ENCODE data around the gene YDJC. TPM values are rescaled to one million over a fixed set of nuclear protein-coding genes. Genes with fewer than 3 reads are reported as not detected.

YDJC gene
- total and polyA plus RNA-seq, 2 experiments from 2014 or later = 24.1 to 44.5 TPM

GRCh38 chr22:21659864-21660525 is 30.2 kb upstream of the YDJC start:
- Histone ChIP-seq H4K20me1 (ENCODE audit: insufficient read depth, poor library complexity, severe bottlenecking) (no peaks in the 10 kb centered on the region), H2AFZ (no peak overlapping the region), H3K4me3 (no peak overlapping the region), H3K36me3 (replicated peaks; ENCODE audit: insufficient read depth, low read depth) (no peaks in the 10 kb centered on the region), H3K79me2 (no peaks in the 10 kb centered on the region), H3K4me2 (no peak overlapping the region), H3K27me3 (no peaks in the 10 kb centered on the region), H3K4me1 (ENCODE audit: insufficient read depth) (peaks cover 4% of the 10 kb centered on the region), H3K9me2 (replicated peaks; ENCODE audit: insufficient read depth) (no peaks in the 10 kb centered on the region), H3K9me3 (ENCODE audit: low read depth) (no peaks in the 10 kb centered on the region), H3K27ac (no peak overlapping the region)
- no peak for DNase-seq (ENCODE audit: low spot score)
- TF ChIP-seq EZH2 (IDR thresholded peaks at IDR 0.05; ENCODE audit: borderline replicate concordance) = no peak
- no peak for TF ChIP-seq CTCF (IDR thresholded peaks at IDR 0.05; ENCODE audit: poor library complexity)
- no peak for TF ChIP-seq EZH2phosphoT487 (IDR thresholded peaks at IDR 0.05; ENCODE audit: low read depth, severe bottlenecking, unreplicated experiment)
- 87% methylated on average over 7 of the region's 7 CpGs for WGBS (ENCODE audit: low lambda C conversion rate, missing lambda C conversion rate)

DNA sequence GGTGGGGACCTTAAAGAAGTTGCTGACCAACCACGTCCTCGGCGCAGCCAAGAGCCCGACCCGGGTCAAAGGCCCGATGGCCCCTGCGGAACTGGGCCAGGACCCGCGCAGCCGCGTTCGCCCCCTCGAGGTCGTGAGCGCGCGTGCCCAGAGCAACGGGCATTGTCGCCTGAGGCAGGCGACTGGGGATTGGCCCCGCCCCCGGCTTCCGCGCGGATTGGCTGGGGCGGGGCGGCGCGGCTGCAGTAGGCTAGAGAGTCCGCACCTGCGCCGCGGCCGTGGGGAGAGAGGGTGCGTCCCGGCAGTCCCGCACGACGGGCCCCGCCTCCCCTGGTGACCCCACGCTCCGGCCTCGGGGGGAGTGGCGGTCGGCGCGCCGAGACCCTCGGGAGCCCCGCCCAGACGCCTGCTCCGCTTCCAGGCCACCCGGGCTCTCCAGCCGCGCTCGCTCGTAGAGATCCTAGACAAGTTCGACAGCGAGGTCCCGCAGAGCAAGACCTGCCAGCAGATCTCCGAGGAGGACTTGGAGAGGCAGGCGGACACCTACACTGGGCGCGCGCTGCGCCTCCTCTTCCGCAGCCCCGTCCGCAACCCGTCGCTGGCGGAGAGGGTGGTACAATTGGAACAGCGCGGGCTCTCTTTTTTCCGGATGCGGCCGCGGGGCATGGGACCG is 27.7 kb upstream of the YDJC start:
- no peaks in the 10 kb centered on the region for H3K9me3 ChIP-seq (ENCODE audit: low read depth)
- peaks cover 9% of the 10 kb centered on the region for H3K4me1 ChIP-seq (ENCODE audit: insufficient read depth)
- H3K4me2 ChIP-seq = peak overlapping the region; percentile 94
- TF ChIP-seq EZH2phosphoT487 (IDR thresholded peaks at IDR 0.05; ENCODE audit: low read depth, severe bottlenecking, unreplicated experiment) (no peak), EZH2 (IDR thresholded peaks at IDR 0.05; ENCODE audit: borderline replicate concordance) (no peak)
- peak overlapping the region; percentile 62 for H3K4me3 ChIP-seq
- H3K79me2 ChIP-seq = no peaks in the 10 kb centered on the region
- no peaks in the 10 kb centered on the region for H4K20me1 ChIP-seq (ENCODE audit: insufficient read depth, poor library complexity, severe bottlenecking)
- DNase-seq (ENCODE audit: low spot score) = peak; percentile 87
- no peaks in the 10 kb centered on the region for H3K36me3 ChIP-seq (replicated peaks; ENCODE audit: insufficient read depth, low read depth)
- H3K27ac ChIP-seq = peak overlapping the region; percentile 46
- peak overlapping the region; percentile 83 for H2AFZ ChIP-seq
- H3K9me2 ChIP-seq (replicated peaks; ENCODE audit: insufficient read depth) = no peaks in the 10 kb centered on the region
- H3K27me3 ChIP-seq = no peaks in the 10 kb centered on the region
- WGBS (ENCODE audit: low lambda C conversion rate, missing lambda C conversion rate) = under 1% methylated on average over 68 of the region's 79 CpGs

DNA sequence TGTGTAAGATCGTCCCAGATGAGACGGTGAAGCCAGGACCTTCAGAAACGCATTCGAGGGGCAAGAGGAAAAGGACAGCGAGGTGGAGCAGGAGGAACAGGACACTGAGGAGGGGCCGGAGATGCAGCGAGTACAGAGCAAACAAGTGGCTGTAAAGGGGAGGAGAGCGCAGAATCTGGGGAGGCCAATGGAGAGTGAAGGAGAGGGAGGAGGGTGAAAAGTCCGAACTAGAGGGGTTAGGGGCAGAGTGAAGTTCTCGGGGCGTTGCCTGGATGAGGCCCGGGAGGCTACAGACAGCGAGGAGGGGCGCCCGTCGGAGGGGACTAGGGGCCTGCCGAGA is 27.2 kb upstream of the YDJC start:
- Histone ChIP-seq H3K9me2 (replicated peaks; ENCODE audit: insufficient read depth) (no peaks in the 10 kb centered on the region), H3K27ac (no peak overlapping the region), H3K4me3 (peak overlapping the region; percentile 62), H2AFZ (peak overlapping the region; percentile 83), H3K4me2 (peak overlapping the region; percentile 94), H3K36me3 (replicated peaks; ENCODE audit: insufficient read depth, low read depth) (no peaks in the 10 kb centered on the region), H4K20me1 (ENCODE audit: insufficient read depth, poor library complexity, severe bottlenecking) (no peaks in the 10 kb centered on the region), H3K27me3 (no peaks in the 10 kb centered on the region), H3K4me1 (ENCODE audit: insufficient read depth) (peaks cover 10% of the 10 kb centered on the region), H3K79me2 (no peaks in the 10 kb centered on the region), H3K9me3 (ENCODE audit: low read depth) (no peaks in the 10 kb centered on the region)
- no peak for DNase-seq (ENCODE audit: low spot score)
- WGBS (ENCODE audit: low lambda C conversion rate, missing lambda C conversion rate) = 46% methylated on average over 15 of the region's 17 CpGs
- TF ChIP-seq EZH2phosphoT487 (IDR thresholded peaks at IDR 0.05; ENCODE audit: low read depth, severe bottlenecking, unreplicated experiment) = no peak
- TF ChIP-seq CTCF (IDR thresholded peaks at IDR 0.05; ENCODE audit: poor library complexity) = no peak
- no peak for TF ChIP-seq EZH2 (IDR thresholded peaks at IDR 0.05; ENCODE audit: borderline replicate concordance)
